Neural cell (in vitro differentiated cells): ENCODE results near the gene NT5DC2. TPM values are rescaled to one million over a fixed set of nuclear protein-coding genes. Genes with fewer than 3 reads are reported as not detected.
"Not testable (repeated sequence)": the region's sequence is repeated elsewhere in the genome, so short reads cannot be mapped to it uniquely, and the experiment has no call there.

Experiments used
- H2AFZ ChIP-seq: fragments of 200-600, 300-800 bp; sonication (generic), shearing (Covaris generic); 2 replicates; pipeline ENCODE4 v1.6.0; 2014; ENCODE audit warnings: low read depth, mild to moderate bottlenecking, antibody characterized with exemption, low read length, moderate library complexity
- H3F3A ChIP-seq: fragments of 200-600 bp; shearing (Covaris generic); 2 replicates; pipeline ENCODE4 v1.6.1; 2016; ENCODE audit warnings: mild to moderate bottlenecking, moderate library complexity, mixed read lengths, antibody characterized with exemption, low read length; ENCODE audit not compliant: insufficient read depth, poor library complexity, severe bottlenecking
- H3K27ac ChIP-seq: fragments of 200-600, 300-800 bp; sonication (generic), shearing (Covaris generic); 2 replicates; pipeline ENCODE4 v1.5.1; 2014; ENCODE audit warnings: mild to moderate bottlenecking, low read length, moderate library complexity
- H3K27me3 ChIP-seq: fragments of 300-800, 200-600 bp; sonication (generic), shearing (Covaris generic); 2 replicates; pipeline ENCODE4 v1.6.0; 2014; ENCODE audit warnings: mild to moderate bottlenecking, low read depth, low read length, moderate library complexity; ENCODE audit not compliant: insufficient read depth
- H3K36me3 ChIP-seq: fragments of 300-800, 200-600 bp; sonication (generic), shearing (Covaris generic); 2 replicates; pipeline ENCODE4 v1.5.1; 2014; ENCODE audit warnings: mild to moderate bottlenecking, antibody characterized with exemption, low read length, moderate library complexity; ENCODE audit not compliant: insufficient read depth
- H3K4me2 ChIP-seq: fragments of 300-800, 200-600 bp; sonication (generic), shearing (Covaris generic); 2 replicates; pipeline ENCODE4 v1.6.0; 2014; ENCODE audit warnings: mild to moderate bottlenecking, low read length
- H3K4me3 ChIP-seq: fragments of 300-800, 200-600 bp; sonication (generic), shearing (Covaris generic); 2 replicates; pipeline ENCODE4 v1.5.1; 2014; ENCODE audit warnings: mild to moderate bottlenecking, low read length, moderate library complexity
- H3K79me2 ChIP-seq: fragments of 200-600 bp; shearing (Covaris generic); replicated peaks from 2 replicates; pipeline ENCODE4 v1.6.0; 2014; ENCODE audit warnings: mild to moderate bottlenecking, low read length, moderate library complexity; ENCODE audit not compliant: insufficient read depth
- H3K9ac ChIP-seq: fragments of 300-800, 200-600 bp; sonication (generic), shearing (Covaris generic); 2 replicates; pipeline ENCODE4 v1.6.1; 2016; ENCODE audit warnings: mild to moderate bottlenecking, low read length, mixed read lengths
- H3K9me2 ChIP-seq: fragments of 200-600 bp; shearing (Covaris generic); 2 replicates; pipeline ENCODE4 v1.6.1; 2016; ENCODE audit warnings: mild to moderate bottlenecking, low read length, mixed read lengths; ENCODE audit not compliant: insufficient read depth
- H3K9me3 ChIP-seq: fragments of 200-600, 300-800 bp; sonication (generic), shearing (Covaris generic); 2 replicates; pipeline ENCODE4 v1.6.1; 2016; ENCODE audit warnings: mild to moderate bottlenecking, mixed run types, low read length, moderate library complexity, mixed read lengths
- H4K20me1 ChIP-seq: fragments of 200-600 bp; shearing (Covaris generic); 2 replicates; pipeline ENCODE4 v1.6.1; 2016; ENCODE audit warnings: mild to moderate bottlenecking, mixed run types; ENCODE audit not compliant: insufficient read depth
- EP300 ChIP-seq: fragments of 450-650 bp; conservative IDR thresholded peaks from 2 replicates; pipeline ENCODE4 v1.6.1; 2014; ENCODE audit warnings: antibody characterized with exemption, mild to moderate bottlenecking, moderate library complexity; ENCODE audit not compliant: poor library complexity, severe bottlenecking
- EZH2 ChIP-seq: fragments of 200-600, 300-800 bp; shearing (Covaris generic), sonication (generic); IDR thresholded peaks from 2 replicates; pipeline ENCODE4 v1.6.1; 2014; ENCODE audit warnings: antibody characterized with exemption, low read length, borderline replicate concordance, mild to moderate bottlenecking; ENCODE audit not compliant: insufficient read depth, poor library complexity, severe bottlenecking
- MXI1 ChIP-seq: fragments of 450-650 bp; conservative IDR thresholded peaks from 2 replicates; pipeline ENCODE4 v1.6.1; 2014; ENCODE audit warnings: antibody characterized with exemption, mild to moderate bottlenecking; ENCODE audit not compliant: poor library complexity, severe bottlenecking
- POLR2AphosphoS5 ChIP-seq: IDR thresholded peaks from 2 replicates; pipeline ENCODE4 v1.6.1; 2012
- RAD21 ChIP-seq: fragments of 450-650 bp; conservative IDR thresholded peaks from 2 replicates; pipeline ENCODE4 v1.6.1; 2014; ENCODE audit warnings: antibody characterized with exemption, mild to moderate bottlenecking, moderate library complexity
- SMC3 ChIP-seq: fragments of 450-650 bp; conservative IDR thresholded peaks from 2 replicates; pipeline ENCODE4 v1.6.1; 2014; ENCODE audit warnings: antibody characterized with exemption, mild to moderate bottlenecking, moderate library complexity; ENCODE audit not compliant: poor library complexity
- TAF1 ChIP-seq: IDR thresholded peaks from 2 replicates; pipeline ENCODE4 v1.6.1; 2012; ENCODE audit warnings: low read depth
- polyA plus RNA-seq: library from polyadenylated mRNA; depleted of rRNA; stranded (reverse); fragments of >200 nt; gene quantifications from 2 replicates; pipeline ENCODE4 v1.2.3, GENCODE V29; 2014
- TF ChIP-seq, protein P1 (sequence below): fragments of 450-650 bp; IDR thresholded peaks from 2 replicates; pipeline ENCODE4 v1.5.1; 2014; ENCODE audit warnings: antibody characterized with exemption, mild to moderate bottlenecking, moderate library complexity; ENCODE audit not compliant: poor library complexity, severe bottlenecking
- TF ChIP-seq, protein P2 (sequence below): IDR thresholded peaks from 2 replicates; pipeline ENCODE4 v1.6.1; 2012; ENCODE audit warnings: borderline replicate concordance

The NT5DC2 gene
- polyA plus RNA-seq, 1 donor from 2014 or later: 35.1 TPM

DNA sequence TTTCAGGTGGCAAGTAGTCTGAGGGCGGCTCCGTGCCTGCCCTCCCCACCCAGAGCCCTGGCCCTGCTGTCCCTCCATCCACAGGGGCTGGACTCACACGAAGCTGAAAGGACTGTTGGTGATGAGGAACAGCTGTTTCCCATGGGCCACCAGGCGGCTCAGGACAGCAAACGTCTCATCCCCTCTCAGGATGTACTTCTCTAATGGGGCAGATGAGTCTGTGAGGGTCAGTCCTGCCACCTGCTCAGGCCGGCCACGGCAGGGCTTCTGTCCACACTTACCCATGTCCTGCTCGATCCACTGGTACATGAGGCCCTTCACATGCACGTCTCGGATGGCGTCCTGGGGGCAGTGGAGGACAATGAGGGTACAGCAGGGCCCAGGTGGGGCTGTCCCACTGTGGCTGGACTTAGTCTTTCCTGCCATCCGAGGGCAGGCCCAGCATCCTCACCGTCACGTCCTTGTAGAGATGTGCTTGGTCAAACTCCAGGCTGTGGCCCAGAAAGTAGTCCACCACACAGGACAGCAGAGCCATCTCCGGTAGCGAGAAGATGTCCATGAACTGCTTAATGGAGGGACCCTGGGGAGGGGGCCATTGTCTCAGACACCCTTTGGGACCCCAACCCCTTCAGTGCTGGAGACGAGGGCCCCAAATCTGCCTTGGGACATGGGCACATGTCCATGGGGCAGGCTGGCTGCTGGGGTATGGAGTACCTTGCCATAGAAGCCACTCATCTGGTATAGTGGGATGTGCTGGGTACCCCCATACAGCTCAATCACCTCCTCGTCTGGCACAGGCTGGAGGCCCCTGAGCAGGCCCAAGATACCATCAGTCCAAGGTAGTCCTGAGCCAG, 5.7 kb downstream of the NT5DC2 start:
- H3K4me2 ChIP-seq: no peak overlapping the region
- H3K27ac ChIP-seq: no peak overlapping the region
- H4K20me1 ChIP-seq: no peaks in the 10 kb centered on the region
- no peak for TF ChIP-seq EZH2
- no peak for TF ChIP-seq POLR2AphosphoS5
- TF ChIP-seq TAF1: no peak
- TF ChIP-seq, protein P1, sequence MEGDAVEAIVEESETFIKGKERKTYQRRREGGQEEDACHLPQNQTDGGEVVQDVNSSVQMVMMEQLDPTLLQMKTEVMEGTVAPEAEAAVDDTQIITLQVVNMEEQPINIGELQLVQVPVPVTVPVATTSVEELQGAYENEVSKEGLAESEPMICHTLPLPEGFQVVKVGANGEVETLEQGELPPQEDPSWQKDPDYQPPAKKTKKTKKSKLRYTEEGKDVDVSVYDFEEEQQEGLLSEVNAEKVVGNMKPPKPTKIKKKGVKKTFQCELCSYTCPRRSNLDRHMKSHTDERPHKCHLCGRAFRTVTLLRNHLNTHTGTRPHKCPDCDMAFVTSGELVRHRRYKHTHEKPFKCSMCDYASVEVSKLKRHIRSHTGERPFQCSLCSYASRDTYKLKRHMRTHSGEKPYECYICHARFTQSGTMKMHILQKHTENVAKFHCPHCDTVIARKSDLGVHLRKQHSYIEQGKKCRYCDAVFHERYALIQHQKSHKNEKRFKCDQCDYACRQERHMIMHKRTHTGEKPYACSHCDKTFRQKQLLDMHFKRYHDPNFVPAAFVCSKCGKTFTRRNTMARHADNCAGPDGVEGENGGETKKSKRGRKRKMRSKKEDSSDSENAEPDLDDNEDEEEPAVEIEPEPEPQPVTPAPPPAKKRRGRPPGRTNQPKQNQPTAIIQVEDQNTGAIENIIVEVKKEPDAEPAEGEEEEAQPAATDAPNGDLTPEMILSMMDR: no peak
- TF ChIP-seq, protein P2, sequence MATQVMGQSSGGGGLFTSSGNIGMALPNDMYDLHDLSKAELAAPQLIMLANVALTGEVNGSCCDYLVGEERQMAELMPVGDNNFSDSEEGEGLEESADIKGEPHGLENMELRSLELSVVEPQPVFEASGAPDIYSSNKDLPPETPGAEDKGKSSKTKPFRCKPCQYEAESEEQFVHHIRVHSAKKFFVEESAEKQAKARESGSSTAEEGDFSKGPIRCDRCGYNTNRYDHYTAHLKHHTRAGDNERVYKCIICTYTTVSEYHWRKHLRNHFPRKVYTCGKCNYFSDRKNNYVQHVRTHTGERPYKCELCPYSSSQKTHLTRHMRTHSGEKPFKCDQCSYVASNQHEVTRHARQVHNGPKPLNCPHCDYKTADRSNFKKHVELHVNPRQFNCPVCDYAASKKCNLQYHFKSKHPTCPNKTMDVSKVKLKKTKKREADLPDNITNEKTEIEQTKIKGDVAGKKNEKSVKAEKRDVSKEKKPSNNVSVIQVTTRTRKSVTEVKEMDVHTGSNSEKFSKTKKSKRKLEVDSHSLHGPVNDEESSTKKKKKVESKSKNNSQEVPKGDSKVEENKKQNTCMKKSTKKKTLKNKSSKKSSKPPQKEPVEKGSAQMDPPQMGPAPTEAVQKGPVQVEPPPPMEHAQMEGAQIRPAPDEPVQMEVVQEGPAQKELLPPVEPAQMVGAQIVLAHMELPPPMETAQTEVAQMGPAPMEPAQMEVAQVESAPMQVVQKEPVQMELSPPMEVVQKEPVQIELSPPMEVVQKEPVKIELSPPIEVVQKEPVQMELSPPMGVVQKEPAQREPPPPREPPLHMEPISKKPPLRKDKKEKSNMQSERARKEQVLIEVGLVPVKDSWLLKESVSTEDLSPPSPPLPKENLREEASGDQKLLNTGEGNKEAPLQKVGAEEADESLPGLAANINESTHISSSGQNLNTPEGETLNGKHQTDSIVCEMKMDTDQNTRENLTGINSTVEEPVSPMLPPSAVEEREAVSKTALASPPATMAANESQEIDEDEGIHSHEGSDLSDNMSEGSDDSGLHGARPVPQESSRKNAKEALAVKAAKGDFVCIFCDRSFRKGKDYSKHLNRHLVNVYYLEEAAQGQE: no peak
- TF ChIP-seq SMC3: no peak
- TF ChIP-seq MXI1: no peak
- TF ChIP-seq RAD21: no peak
- TF ChIP-seq EP300: no peak
- H3K36me3 ChIP-seq: no peaks in the 10 kb centered on the region
- peaks cover 8% of the 10 kb centered on the region for H3K79me2 ChIP-seq
- no peaks in the 10 kb centered on the region for H3K9me2 ChIP-seq
- peaks cover 3% of the 10 kb centered on the region for H3K27me3 ChIP-seq
- no peak overlapping the region for H3K4me3 ChIP-seq
- no peak overlapping the region for H2AFZ ChIP-seq
- no peaks in the 10 kb centered on the region for H3K9me3 ChIP-seq
- no peaks in the 10 kb centered on the region for H3F3A ChIP-seq
- H3K9ac ChIP-seq: no peak overlapping the region

DNA sequence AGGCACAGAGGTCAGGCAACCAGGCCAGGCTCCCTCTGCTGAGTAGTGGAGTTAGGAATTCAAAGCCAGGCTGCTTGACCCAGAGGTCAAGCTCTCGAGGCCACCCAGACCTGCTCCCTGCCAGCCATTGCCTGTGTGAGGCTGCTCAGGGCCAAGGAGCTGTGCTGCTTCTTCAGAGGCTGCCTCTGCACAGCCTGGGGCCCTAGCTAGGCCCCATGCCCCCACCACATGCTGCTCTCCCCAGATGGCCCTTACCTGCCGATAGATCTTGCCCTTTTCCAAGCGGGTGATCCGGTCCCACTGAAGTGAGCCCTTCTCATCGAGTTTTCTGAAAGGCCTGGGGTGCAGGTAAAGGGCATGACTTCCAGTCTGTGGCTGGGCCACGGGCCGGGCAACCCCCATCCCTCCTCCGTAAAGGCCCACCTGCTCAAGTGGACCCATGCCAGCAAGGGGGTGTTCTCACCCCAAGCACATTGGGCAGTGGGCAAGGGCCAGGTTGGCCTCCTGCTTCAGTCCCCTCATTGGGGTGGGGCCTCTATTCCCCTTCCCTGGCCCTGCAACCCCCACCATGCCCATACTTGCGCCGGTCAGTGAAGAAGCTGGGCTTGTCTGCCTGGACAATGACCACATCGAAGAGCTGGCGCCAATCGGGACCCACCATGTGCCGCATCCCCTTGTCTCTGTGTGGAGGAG, 6.5 kb downstream of the NT5DC2 start:
- no peaks in the 10 kb centered on the region for H3K9me2 ChIP-seq
- no peak for TF ChIP-seq MXI1
- no peak for TF ChIP-seq TAF1
- TF ChIP-seq EP300: no peak
- TF ChIP-seq, protein P2: no peak
- TF ChIP-seq, protein P1: no peak
- no peak for TF ChIP-seq SMC3
- no peak for TF ChIP-seq RAD21
- TF ChIP-seq POLR2AphosphoS5: no peak
- TF ChIP-seq EZH2: no peak
- H3K9me3 ChIP-seq: no peaks in the 10 kb centered on the region
- peaks cover under 1% of the 10 kb centered on the region for H3K79me2 ChIP-seq
- no peak overlapping the region for H3K4me3 ChIP-seq
- no peaks in the 10 kb centered on the region for H3K27me3 ChIP-seq
- H2AFZ ChIP-seq: no peak overlapping the region
- no peak overlapping the region for H3K27ac ChIP-seq
- H3K4me2 ChIP-seq: no peak overlapping the region
- no peaks in the 10 kb centered on the region for H3F3A ChIP-seq
- H4K20me1 ChIP-seq: no peaks in the 10 kb centered on the region
- H3K9ac ChIP-seq: no peak overlapping the region
- H3K36me3 ChIP-seq: no peaks in the 10 kb centered on the region

DNA sequence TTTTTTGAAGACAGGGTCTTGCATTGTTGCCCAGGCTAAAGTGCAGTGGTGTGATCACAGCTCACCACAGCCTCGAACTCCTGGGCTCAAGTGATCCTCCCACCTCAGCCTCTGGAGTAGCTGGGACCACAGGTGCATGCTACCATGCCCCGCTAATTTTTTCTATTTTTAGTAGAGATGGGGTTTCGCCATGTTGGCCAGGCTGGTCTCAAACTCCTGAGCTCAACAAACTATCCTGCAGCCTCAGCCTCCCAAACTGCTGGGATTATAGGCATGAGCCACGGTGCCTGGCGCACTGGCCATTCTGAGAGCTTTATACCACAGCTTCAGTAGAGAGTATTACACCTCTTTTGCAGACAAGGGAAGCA, 7.0 kb downstream of the NT5DC2 start:
- not testable (repeated sequence) for H3K36me3 ChIP-seq, H3K79me2 ChIP-seq, H3K9me2 ChIP-seq, H3K27me3 ChIP-seq, H2AFZ ChIP-seq, H3F3A ChIP-seq, H3K4me3 ChIP-seq, H3K9ac ChIP-seq, H4K20me1 ChIP-seq, H3K9me3 ChIP-seq, H3K4me2 ChIP-seq, H3K27ac ChIP-seq
